NCI-H526 (cell line): ENCODE results near the gene SAFB.
"Not testable (repeated sequence)": the region's sequence is repeated elsewhere in the genome, so short reads cannot be mapped to it uniquely, and the experiment has no call there.

Experiments
- DNase-seq, 2 experiments: peaks; one replicate each; lab custom pipeline; 2025; lab: John Stamatoyannopoulos, UW

SAFB gene

GRCh38 chr19:5595129-5595528 is 27.8 kb upstream of the SAFB start:
- DNase-seq = no peak

DNA sequence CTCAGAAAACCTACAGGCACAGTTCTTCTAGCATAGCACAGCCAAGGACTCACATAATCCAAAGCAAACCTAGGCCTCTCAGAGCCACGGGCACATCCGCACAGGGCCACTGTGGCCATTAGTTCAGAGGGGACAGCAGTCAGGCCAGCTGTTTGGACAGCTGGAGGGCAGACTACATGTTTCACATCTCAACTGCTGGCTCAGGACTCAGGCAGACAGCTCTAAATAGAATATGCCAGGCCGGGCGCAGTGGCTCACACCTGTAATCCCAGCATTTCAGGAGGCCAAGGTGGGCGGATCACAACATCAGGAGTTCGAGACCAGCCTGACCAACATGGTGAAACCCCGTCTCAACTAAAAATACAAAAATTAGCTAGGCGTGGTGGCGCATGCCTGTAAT is 27.1 kb upstream of the SAFB start:
- no peak for DNase-seq

GRCh38 chr19:5600797-5601196 is 22.1 kb upstream of the SAFB start:
- DNase-seq = no peak

GRCh38 chr19:5603626-5604025 is 19.3 kb upstream of the SAFB start:
- DNase-seq = no peak

- DNase-seq = no peak
Observed at GRCh38 chr19:5605362-5605761, 17.5 kb upstream of the SAFB start.

DNA sequence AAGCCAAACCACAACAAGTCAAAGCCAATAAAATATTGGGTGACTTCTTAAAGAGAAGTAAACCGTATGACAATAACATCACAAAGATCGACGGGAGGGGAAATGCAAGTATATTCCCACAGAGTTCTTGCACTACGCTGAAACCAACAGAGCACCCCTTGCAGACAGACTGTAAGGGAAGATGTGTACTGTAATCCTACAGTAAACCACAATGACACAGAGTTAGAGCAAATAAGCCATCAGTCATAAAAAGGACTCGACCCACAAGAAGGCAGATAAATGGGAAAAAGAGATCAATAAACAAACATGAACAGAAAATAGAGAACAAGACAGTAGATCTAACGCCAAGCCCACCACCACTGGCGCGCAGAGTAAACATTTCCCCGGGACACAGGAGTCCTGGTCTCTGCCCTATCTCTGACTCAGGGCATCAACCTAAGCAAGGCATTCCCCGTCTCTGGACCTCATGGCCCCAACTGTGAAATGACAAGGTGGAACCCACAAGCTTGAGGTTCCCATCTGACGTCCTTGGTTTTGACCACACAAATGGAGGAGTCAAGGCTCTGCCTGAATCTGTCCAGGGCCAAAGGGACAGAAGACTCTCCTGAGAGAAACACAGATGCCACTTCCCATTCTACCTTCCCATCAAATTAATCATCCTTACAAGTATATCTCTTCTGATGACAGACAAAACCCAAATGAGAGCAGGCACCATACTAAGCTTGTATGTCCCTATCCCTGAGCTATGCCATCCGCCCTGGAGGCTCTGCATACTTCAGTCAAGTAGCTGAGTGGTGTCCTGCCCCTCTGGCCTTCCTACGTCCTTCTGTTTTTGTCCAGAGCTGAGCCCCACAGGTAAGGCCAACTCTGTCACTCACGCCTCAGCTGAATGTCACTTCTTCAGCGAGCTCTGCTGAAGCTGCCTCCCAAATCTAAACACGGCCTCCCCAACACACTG is 15.3 kb upstream of the SAFB start:
- DNase-seq = no peak

GRCh38 chr19:5608291-5608690 is 14.6 kb upstream of the SAFB start:
- DNase-seq = no peak

DNA sequence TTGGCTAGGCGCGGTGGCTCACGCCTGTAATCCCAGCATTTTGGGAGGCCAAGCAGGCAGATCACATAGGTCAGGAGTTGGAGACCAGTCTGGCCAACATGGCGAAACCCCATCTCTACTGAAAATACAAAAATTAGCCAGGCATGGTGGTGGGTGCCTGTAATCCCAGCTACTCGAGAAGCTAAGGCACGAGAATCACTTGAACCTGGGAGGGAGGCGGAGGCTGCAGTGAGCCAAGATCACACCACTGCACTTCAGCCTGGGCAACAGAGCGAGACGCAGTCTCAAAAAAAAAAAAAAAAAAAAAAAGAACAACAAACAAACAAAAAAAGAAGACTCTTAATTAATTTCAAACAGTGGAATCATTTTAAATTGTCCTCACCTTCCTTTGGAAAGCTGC is 14.1 kb upstream of the SAFB start:
- not testable (repeated sequence) for DNase-seq

DNA sequence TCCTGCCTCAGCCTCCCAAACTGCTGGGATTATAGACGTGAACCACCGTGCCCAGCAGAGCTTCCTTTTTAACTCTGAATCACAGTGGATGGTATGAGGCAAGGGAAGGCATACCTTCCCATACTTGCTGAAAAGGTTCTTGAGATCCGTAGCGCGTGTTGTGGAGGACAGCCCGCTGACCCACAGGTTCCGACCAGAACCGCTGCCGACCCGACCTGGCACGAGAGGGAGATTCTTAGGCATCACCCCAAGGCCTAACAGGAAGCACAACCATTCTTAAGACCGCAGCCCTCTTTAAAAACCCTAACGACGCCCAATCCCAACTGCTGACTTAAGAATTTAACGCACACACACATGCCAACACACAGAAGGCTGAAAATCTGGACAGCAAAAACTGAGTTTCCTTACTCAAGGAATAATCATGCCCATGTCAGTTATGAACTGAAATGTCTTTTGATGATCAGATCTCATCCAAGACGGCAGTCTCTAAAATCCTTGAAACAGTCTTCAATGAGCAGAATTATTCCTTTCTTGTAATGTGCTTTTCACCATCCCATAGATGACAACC is 12.9 kb upstream of the SAFB start:
- DNase-seq = no peak

GRCh38 chr19:5612891-5613865 is 9.7 kb upstream of the SAFB start:
- DNase-seq = no peak

DNA sequence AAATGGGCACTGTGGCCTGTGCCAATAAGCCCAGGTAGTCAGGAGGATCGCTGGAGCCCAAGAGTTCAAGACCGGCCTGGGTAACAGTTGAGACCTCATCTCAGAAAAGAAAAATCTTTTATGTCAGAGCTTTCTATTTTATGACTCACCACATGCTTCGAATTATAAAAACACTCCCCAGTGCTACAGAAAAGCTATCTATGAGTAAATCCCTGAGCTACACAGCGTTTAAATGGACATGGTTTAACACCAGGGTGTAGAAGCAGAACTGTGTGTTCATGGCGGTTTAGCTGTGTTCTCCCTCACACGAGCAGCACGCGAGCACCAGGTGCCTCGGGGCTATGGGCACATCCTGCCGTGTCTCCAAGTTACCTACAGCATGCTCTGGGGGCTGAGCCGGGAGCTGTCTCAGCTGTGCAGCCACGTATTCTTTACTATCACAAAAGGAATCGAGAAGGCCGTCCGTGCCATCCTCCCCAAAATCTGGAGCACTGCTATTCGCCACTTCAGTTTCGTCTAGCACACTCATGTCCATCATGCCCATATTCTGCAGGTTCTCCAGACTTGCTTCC is 7.0 kb upstream of the SAFB start:
- no peak for DNase-seq

- DNase-seq = no peak
Observed at GRCh38 chr19:5617080-5617479, 5.8 kb upstream of the SAFB start.

DNA sequence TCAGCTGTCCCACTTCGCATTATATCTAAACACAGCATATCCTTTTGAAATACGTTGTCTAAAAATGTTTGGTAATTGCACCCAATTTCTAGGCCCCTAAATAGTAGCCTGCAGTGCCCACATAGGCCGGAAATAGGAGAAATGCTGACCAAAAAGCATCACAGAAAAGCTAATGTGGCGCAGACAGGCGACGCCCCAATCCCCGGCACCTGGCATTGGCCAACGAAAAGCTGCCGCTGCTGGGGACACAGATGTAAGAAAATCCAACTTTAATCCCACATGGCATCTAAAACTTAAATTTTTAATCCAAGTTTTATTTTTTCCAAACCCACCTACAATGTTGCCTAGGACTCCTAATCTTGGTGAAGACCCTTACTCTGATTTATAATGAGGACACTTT is 4.3 kb upstream of the SAFB start:
- DNase-seq = no peak

DNA sequence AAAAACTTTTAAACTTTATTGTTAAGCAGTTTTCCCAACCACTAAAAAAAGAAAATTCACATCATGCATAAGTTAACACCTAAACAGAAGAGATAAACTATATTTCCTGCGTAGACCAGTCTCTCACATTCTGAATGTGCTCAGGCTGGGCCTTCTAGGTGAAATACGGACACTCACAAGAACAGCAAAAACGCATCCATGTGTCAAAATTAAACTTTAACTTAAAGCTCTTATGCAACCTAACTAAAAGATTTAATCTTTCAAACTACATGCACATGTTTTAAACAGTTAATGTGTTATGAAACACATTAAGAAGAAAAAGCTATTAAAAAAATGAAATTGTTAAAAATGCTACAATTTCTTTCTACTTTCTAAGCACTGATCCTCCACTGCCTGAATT is 2.9 kb upstream of the SAFB start:
- no peak for DNase-seq

GRCh38 chr19:5621311-5621944 is 1.5 kb upstream of the SAFB start:
- DNase-seq = no peak

DNA sequence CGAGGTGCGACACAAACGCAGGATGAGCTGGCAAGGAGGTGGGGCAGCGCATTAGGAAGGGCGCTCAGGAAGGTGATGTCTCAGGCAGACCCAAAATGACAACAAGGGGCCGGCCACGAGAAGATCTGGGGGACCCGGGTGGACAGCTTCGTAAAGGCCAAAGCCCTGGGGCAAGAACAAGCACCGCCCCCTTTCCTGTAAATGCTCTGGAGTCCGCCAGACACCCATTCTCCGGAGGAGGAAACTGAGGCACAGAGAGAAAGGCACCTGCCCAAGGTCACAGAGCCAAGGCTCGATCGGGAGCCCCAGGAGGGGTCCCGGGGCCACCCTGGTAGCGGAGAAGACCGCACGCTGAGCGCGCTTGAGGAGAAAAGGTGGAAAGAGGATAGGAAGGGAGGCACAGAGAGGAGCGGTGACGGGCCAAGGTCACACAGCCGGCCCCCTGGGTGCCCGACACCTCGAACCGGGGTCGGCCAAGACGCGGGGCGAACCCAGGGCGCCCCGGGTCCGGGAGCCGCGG is 878 bp upstream of the SAFB start:
- DNase-seq = no peak

DNA sequence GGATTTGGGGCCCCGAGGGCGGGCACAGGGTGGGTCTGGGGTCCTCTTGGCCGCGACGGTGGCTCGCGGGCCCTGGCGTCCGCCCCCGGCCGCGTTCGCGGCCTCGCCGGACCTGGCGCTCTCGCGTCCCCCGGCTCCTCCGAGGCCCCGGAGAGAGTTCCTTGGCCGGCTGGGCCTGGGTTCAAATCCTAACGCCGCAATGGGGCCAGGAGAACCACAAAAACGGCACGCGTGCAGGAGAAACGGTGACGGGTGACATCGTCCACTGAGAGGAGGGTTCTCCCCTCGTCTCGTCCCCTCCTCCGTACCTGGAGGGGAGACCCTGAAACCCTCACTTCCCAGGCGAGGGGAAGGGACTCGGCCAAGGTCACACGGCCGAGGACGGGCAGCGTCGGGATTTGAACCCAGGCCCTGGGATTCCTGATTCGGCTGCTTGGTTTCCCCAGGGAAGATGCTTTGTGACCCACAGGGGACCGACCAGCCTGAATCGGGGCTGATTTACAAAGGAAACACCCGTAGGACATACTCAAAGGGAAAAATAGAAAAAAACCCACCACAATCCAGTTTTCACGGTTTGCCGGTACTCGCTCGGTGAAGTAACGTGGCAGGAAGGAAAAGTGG is 624 bp downstream of the SAFB start:
- DNase-seq = peak in 1 of 2 experiments; percentile 7

DNA sequence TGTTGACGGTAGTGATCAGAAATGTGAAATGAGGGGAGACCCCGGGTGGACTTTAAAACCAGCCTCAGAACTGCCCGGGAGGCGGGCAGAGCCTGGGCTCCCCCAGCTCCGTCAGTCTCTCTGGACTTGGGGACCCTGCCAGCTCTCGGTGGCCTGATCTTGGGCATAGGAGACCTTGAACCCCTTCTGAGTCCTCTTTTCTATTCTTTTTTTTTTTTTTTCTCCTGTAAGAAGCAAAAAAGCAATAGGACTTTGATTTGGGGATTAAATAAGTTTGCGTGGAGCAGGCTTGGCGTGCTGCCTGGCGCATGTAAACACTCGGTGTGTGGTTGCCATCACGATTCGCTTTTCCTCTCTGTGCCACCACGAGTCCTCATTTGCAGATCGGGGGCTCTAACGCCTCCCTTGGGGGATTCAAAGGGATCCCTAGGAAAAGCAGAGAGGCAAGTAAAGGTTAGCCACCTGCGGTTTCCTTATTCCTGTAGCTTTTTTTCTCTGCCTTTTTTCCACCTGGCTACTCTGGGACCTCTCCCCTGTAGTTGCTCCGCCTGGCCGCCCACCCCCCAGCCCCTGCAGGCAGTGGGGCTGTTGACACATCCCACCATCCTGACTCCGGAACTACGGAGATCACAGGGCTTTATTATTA is 1.3 kb downstream of the SAFB start:
- peak in 1 of 2 experiments; percentile 14 for DNase-seq

GRCh38 chr19:5624741-5625278 is 1.9 kb downstream of the SAFB start:
- no peak for DNase-seq

DNA sequence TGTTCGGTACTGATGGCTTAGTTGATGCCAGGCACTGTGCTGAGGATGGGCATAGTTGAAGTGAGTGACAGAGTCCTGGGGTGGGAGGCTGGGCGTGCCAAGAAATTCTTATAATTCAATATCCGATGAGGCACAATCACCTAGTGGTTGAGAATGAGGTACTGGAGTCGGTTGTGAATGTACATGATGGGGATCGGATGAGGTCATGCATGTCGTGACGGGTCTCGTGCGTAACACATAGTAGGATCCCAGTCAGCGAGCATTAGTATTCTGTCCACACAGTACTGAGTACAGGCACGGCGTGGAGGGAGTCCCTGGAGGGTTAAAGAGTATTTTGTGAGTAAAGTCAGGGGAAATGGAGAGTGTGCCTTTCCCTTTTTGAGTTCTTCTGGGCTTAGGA is 2.8 kb downstream of the SAFB start:
- no peak for DNase-seq
